ENCODE measurements around the gene PPM1A.
"Not testable (repeated sequence)": the region's sequence is repeated elsewhere in the genome, so short reads cannot be mapped to it uniquely, and the experiment has no call there.

PPM1A gene

GRCh38 chr14:60309867-60310552 is 61.0 kb downstream of the PPM1A start:
- TF ChIP-seq, protein P1, sequence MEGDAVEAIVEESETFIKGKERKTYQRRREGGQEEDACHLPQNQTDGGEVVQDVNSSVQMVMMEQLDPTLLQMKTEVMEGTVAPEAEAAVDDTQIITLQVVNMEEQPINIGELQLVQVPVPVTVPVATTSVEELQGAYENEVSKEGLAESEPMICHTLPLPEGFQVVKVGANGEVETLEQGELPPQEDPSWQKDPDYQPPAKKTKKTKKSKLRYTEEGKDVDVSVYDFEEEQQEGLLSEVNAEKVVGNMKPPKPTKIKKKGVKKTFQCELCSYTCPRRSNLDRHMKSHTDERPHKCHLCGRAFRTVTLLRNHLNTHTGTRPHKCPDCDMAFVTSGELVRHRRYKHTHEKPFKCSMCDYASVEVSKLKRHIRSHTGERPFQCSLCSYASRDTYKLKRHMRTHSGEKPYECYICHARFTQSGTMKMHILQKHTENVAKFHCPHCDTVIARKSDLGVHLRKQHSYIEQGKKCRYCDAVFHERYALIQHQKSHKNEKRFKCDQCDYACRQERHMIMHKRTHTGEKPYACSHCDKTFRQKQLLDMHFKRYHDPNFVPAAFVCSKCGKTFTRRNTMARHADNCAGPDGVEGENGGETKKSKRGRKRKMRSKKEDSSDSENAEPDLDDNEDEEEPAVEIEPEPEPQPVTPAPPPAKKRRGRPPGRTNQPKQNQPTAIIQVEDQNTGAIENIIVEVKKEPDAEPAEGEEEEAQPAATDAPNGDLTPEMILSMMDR (IDR thresholded peaks at IDR 0.05; ENCODE audit: low read depth, low read length): no peak
- DNase-seq (ENCODE audit: low read depth in 2 of 2): no peak
- no peak overlapping the region for H3K4me3 ChIP-seq (replicated peaks in 1 of 2; ENCODE audit: low read depth in 2 of 2, low read length in 2 of 2)

GRCh38 chr14:60311417-60311816 is 62.4 kb downstream of the PPM1A start:
- DNase-seq (ENCODE audit: low read depth in 2 of 2): peak; percentile 32 to 42
- no peak overlapping the region for H3K4me3 ChIP-seq (replicated peaks in 1 of 2; ENCODE audit: low read depth in 2 of 2, low read length in 2 of 2)
- TF ChIP-seq, protein P1 (IDR thresholded peaks at IDR 0.05; ENCODE audit: low read depth, low read length): no peak

DNA sequence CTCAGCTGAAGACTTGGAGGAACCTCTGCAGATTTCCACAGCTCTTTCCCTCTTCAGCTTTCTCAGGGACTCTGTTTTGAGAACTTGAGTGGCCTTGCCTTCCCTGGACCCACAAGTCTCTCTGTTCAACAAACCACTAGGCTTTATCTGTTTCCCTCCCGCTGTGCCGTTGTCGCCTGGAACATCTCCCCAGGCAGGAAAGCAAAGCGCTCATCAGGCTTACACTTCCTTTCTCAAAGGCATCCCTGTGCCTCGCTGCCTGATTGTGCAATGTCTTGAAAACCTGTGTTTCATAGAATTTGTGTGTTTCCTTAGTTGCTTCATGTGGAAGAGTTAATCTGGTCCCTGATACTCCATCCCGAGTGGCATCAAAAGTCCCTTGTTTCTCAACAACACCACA is 64.1 kb downstream of the PPM1A start:
- H3K4me3 ChIP-seq (replicated peaks in 1 of 2; ENCODE audit: low read depth in 2 of 2, low read length in 2 of 2): no peak overlapping the region
- TF ChIP-seq, protein P1 (IDR thresholded peaks at IDR 0.05; ENCODE audit: low read depth, low read length): no peak
- DNase-seq (ENCODE audit: low read depth in 2 of 2): peak; percentile 10 to 12

GRCh38 chr14:60315196-60315990 is 66.4 kb downstream of the PPM1A start:
- TF ChIP-seq, protein P1 (IDR thresholded peaks at IDR 0.05; ENCODE audit: low read depth, low read length): no peak
- no peak overlapping the region for H3K4me3 ChIP-seq (replicated peaks in 1 of 2; ENCODE audit: low read depth in 2 of 2, low read length in 2 of 2)
- no peak for DNase-seq (ENCODE audit: low read depth in 2 of 2)

DNA sequence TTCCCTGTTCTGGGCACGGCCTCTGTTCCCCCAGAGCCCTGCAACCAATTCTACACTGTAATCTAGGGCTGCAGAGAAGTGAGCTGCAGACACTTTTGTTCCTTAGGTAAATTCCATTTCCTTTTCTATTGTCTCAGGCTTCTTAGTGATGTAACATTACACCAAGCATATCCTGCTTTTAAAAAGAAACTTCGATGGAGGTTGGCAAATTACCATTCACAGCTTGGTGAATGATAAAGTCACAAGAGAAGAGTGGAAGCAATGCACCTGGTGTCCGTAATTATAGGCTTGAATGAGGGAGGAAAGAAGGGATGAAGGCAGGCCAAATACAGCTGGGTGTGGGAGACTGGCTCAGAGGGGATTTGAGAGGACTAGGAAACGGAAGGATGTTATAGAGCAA is 68.6 kb downstream of the PPM1A start:
- no peak overlapping the region for H3K4me3 ChIP-seq (replicated peaks in 1 of 2; ENCODE audit: low read depth in 2 of 2, low read length in 2 of 2)
- DNase-seq (ENCODE audit: low read depth in 2 of 2): no peak
- TF ChIP-seq, protein P1 (IDR thresholded peaks at IDR 0.05; ENCODE audit: low read depth, low read length): no peak

- DNase-seq (ENCODE audit: low read depth in 2 of 2); H3K4me3 ChIP-seq (replicated peaks in 1 of 2; ENCODE audit: low read depth in 2 of 2, low read length in 2 of 2): not testable (repeated sequence)
Measured at GRCh38 chr14:60320860-60321259, 71.8 kb downstream of the PPM1A start.

DNA sequence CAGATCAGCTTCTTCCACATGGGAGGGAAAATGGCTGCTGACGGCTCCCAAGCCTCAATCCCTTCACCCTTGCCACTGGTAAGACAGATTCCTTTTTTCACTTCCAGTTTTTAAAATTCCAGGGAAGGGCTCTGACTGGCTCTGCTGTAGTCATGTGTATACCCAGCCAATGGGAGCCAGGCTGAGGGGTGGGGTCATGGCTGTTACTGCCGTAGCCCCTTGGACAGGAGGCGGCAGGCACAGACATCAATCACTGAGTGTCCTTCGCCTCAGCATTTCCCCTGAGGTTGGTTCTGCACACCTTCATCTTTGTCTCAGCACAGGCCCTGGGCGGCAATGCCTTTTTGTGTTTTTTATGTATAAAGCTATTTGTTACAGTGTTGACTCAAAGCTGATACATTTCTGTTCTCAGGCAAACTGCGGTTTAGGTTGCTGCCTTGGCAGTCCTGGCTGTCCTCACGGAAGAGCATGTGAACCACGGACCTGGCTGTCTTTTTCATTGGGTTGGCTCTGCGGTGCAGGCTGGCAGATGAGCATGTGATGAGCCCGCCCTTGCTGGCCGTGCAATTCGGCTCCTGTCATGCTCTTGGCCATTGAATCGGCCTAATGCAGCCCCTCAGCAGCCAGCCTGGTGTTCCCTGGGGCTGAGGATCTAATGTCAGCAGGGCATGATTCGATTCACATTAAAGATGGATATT is 74.3 kb downstream of the PPM1A start:
- H3K4me3 ChIP-seq (replicated peaks in 1 of 2; ENCODE audit: low read depth in 2 of 2, low read length in 2 of 2): no peak overlapping the region
- DNase-seq (ENCODE audit: low read depth in 2 of 2): no peak
- TF ChIP-seq, protein P1 (IDR thresholded peaks at IDR 0.05; ENCODE audit: low read depth, low read length): no peak

Measured in cardiac fibroblast (primary cell).